Endothelial cell of umbilical vein (primary cell): ENCODE data around the gene ETS2.

Experiments
- CTCF ChIP-seq, 2 donors: IDR thresholded peaks; 1 replicate in 1 of 2; 2 replicates in 1 of 2; pipeline ENCODE4 v1.5.1; 2011; ENCODE audit warnings: low read length in 2 of 2, mild to moderate bottlenecking in 2 of 2, moderate library complexity in 2 of 2, control low read depth in 1 of 2, inconsistent platforms in 1 of 2, low read depth in 1 of 2; ENCODE audit not compliant: insufficient read depth in 1 of 2; ENCODE audit errors: extremely low read depth in 1 of 2
- POLR2AphosphoS5 ChIP-seq: IDR thresholded peaks from 2 replicates; pipeline ENCODE4 v1.6.1; 2012; ENCODE audit warnings: low read depth, mild to moderate bottlenecking, control low read depth, low read length, moderate library complexity; ENCODE audit not compliant: insufficient read depth

- no peak for TF ChIP-seq POLR2AphosphoS5
- TF ChIP-seq CTCF (IDR thresholded peaks at IDR 0.05; ENCODE audit: extremely low read depth in 1 of 2, insufficient read depth in 1 of 2, low read depth in 1 of 2, low read length in 2 of 2) = no peak
These were observed 32.2 kb downstream of the ETS2 start for GRCh38 chr21:38837806-38838461.
